T-helper 22 cell (primary cell): ENCODE data around the gene NANOS3.
"Not testable (repeated sequence)": the region's sequence is repeated elsewhere in the genome, so short reads cannot be mapped to it uniquely, and the experiment has no call there.

Experiments used
- DNase-seq: peaks from one replicate; pipeline ENCODE4 v3.0.0-alpha.2; 2020; ENCODE audit warnings: low read depth

The NANOS3 gene

DNA sequence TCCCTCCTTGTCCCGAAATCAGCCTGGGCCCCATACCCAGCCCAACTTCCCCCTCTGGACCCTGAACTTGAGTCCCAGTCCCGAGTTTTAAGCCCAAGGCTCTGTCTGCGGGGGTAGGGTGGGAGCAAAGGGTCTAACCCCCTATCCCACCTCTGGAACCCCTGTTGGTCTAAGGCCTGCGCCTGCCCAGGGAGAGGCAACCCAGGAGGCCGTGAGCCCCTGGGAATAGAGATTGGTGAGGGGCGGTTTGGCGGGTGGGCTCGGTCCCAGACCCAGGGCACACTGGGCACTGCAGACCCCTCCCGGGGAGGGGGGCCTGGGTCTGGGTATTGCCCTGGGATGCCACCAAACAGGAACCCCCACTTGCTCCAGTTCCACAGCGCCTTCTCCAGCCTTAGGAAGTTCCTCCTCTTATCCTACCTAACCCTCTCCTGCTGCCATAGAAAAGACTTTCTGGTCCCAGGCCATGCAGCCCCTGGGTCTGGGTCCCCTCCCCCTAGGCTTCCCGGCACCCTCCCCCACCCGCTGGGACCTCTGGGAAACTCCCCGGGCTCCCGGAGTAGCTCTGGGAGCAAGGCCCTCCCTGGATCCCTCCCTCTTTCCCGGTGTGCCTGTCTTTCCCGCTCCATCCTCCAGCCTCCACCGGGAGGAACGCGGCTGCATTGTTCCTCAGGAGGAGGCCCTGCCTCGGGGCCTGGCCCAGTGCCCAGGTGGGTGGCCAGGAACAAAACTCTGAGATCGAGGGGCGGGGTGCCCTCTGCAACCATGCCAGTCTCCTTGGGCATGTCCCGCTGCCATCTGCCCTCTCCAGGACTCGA, 33.6 kb upstream of the NANOS3 start:
- DNase-seq, result no peak

- DNase-seq, result no peak
Measured at GRCh38 chr19:13844130-13844631, 32.8 kb upstream of the NANOS3 start.

DNA sequence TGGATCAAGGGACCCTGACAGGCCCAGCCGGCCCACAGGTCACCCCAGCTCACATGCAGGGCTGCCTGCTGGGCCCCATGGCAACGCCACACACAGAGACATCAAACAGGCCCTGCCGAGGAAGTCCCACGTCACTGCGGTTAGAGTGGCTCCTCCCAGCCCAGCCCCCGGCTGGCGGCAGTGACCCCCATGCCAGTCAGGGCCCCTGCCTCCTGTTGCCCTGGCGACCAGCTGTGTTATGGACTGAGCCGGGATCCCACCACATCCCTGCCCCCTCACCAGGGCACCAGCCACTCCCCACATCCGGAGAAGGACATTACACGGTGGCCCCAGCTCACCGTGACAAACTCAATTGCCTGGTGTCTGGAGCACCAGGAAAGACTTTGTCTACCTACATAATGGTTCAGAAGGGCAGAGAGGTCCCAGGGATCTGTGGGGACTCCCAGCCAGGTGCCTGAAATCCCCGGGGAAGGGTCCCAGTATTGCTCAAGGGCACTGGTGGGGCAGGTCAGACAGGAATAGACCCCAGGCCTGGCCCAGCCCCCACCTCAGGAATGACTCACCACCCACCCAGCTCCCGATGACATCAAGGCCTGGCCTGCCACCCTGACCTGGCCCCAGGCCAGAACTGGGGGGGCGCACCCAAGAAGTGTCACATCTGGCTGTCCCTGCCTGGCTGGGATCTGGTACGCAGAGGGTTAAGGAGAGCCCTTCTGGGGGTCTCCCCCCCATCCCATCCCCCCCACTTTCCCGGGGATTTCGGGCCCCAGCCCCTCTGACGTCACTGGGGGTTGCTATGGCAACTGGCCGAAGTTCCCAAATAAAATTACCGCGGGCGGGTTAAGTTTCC, 30.2 kb upstream of the NANOS3 start:
- peak; percentile 99 for DNase-seq

DNA sequence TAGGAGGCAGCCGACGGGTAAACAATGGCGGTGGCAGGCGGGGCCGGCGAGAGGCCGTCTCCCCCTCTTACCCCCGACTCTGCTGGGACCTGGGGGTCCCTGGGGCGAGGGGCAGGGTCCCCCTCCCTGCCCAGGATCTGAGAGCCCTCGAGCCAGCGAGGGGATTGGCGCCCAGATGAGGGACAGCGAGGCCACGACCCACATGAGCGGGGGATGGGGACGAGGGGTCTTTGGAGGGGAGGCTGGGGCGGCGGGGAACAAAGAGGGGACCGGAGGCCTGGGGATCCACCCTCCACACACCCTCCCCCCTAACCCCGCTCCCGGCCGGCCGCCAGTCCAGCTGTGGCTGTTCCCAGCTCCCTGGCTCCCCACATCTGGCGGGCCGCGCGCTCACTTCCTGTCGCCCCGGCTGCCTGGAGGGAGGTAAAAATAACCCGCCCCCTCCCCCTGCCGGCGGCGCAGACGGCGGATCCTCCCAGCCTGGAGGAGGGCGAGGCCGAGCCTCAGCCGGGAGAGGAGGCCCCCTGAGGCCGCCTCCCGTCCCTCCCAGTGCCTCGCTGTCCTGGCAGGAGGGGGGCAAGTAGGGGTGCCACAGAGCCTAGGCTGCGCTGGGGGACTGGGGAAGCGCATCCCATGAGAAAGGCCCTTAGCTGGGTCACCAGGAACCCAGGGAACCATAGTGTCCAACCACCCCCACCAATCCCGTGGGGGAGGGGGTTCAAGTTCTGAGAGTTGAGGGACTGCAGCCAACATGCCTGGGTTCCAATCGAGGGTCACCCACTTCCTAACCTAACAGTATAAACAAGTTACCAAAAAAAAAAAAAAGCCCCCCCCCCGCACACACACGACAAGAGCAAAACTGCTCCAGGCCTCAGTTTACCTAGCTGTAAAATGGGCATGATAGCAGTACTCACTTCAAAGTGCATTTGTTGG, 29.3 kb upstream of the NANOS3 start:
- DNase-seq, result peak; percentile 81

GRCh38 chr19:13848340-13848677, 28.6 kb upstream of the NANOS3 start:
- no peak for DNase-seq

GRCh38 chr19:13848798-13849676, 27.9 kb upstream of the NANOS3 start:
- DNase-seq, result no peak

GRCh38 chr19:13849991-13850909, 26.7 kb upstream of the NANOS3 start:
- no peak for DNase-seq

DNA sequence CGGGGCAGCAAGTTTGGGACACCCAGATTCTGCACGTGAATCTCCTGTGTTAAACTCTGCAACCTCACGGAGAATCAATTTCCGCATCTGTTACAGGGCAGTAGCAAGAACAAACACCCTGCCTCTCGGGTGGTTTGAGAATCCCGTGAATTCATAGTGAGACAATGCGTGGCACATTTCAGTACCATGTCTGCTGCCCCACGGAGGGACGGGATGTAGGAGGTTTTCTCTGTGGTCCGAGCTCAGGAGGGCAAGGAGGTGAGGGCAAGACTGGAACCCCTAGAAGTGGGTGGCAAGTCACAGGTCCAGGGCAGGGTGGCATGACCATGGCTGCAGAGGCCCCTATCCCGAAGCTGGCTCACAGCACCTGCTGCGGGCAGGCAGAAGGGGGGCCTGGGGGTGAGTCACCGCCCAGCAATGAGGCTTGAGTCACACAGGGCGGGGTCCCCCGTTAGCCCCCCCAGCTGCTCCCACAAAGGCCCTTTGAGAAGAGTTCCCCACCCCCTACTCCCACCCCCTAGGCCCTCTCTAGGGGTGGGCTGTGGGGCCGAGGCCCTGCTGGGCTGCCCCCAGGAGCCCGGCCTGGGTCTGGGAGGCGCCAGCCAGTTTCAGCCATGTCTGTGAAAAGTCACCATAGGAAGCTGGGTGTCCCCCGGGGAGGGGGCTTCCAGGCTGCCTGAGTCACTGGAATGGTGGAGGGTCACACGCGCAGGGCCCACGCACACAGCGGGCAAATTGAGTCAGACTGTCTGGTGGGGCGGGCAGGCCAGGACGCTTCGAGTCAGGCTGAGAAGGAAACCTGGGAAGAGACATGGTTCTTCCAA, 25.8 kb upstream of the NANOS3 start:
- DNase-seq, result peak; percentile 71

DNA sequence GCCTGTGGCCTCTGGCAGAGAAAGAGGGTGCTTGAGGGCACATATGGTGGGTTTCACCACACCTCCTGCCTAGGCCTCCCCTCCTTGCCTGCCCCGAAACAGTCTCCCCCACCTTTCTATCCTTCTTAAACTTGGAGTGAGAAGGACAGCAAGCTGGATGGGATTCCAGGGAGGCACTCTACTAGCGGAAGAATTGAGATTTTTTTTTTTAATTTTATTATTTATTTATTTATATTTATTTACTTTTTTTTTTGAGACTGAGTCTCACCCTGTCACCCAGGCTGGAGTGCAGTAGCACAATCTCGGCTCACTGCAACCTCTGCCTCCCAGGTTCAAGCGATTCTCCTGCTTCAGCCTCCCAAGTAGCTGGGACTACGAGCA, 25.2 kb upstream of the NANOS3 start:
- DNase-seq, result not testable (repeated sequence)

- not testable (repeated sequence) for DNase-seq
Measured at GRCh38 chr19:13852171-13852707, 24.7 kb upstream of the NANOS3 start.

DNA sequence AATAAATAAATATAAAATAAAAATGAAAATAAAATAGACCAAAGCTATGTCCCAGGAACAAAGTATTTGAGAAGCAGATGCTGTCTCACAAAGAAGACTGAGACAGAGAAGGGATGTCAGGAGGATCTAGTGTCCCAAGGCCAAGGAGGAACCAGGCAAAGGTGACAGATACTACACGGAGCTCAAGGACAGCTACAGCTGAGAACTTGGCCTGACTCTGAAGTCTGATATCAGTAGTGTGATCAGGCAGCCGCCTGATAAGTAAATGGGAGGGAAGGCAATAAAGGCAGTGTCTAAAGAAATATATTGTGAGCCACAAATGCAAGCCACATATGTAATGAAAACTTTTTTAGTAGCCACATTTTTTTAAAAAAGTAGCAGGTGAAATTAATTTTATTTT, 20.4 kb upstream of the NANOS3 start:
- no peak for DNase-seq

DNA sequence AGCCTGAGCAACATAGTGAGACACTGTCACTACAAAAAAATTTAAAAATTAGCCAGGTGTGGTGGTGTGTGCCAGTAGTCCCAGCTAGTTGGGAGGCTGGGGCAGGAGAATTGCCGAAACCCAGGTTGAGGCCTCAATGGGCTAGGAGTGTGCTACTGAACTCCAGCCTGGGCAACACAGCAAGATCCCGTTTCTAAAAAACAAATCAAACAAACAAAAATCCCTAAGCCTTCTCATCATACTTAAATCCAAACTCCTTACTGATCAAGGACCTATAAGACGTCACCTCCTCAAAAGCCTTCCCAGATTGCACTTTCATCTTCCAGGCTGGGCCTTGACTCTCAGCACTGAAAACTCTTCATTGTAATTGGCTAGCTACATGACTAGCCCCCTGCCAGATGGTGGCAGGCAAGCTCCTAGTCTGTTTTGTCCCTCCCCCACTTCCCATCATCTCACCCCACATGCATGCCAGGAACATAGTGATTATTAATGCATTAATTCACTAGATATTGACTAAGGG, 17.5 kb upstream of the NANOS3 start:
- no peak for DNase-seq

- DNase-seq, result no peak
Measured at GRCh38 chr19:13860679-13861391, 16.1 kb upstream of the NANOS3 start.

- DNase-seq, result no peak
Measured at GRCh38 chr19:13861392-13861713, 15.6 kb upstream of the NANOS3 start.

DNA sequence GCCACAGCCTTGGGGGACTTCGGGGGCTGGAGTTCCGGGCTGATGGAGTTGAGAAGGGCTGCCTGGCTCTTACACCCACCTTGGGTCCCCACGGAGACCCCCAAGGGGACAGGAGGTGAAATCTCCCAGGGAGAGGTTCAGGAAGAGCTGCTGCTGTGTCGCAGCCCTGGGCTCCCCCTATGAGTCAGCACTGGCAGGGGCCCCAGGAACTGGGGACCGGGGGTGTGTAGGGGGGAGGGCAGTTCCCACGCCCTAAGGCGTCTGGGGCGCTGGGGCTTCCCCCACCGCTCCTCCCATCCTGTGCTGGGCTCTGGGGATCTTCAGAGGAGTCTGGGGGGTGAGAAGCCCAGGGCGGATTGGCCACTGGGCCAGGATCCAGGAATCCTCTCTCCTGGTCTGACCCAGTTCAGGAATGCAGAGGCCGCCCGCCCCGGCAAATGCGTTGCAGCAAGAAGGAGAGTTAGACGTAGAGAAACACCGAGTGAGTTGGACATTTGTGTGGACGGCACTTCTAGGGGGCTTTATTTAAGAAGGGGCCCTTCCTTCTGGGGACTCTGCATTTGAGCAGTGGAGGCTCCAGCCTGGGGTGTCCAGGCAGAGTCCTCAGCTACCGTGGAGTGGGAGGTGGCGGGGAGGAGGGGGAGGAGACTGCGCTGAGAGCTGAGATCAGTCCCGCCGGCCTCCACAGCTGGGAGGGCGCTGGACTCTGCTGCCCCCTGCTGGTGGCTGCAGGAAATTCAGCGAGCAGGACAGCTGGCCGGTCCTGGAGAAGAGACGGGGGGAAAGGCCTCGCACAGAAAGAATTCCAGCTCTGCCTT, 15.0 kb upstream of the NANOS3 start:
- DNase-seq, result peak; percentile 93

- DNase-seq, result no peak
Measured at GRCh38 chr19:13864046-13864666, 12.8 kb upstream of the NANOS3 start.
